Endothelial cell (in vitro differentiated cells): Measurements from ENCODE around the gene PTGIR. TPM values are rescaled to one million over a fixed set of nuclear protein-coding genes. Genes with fewer than 3 reads are reported as not detected.

Experiments
- DNase-seq: peaks from one replicate; pipeline ENCODE4 v3.0.0; 2021; ENCODE audit warnings: low spot score
- H3K27ac Mint-ChIP-seq: one replicate; pipeline ENCODE4 v1.8.0; 2021; ENCODE audit warnings: mixed read lengths, inconsistent platforms; ENCODE audit not compliant: unreplicated experiment
- H3K27me3 Mint-ChIP-seq: one replicate; pipeline ENCODE4 v1.8.0; 2021; ENCODE audit warnings: mild to moderate bottlenecking, moderate library complexity, mixed read lengths, inconsistent platforms; ENCODE audit not compliant: unreplicated experiment
- H3K36me3 Mint-ChIP-seq: one replicate; pipeline ENCODE4 v1.8.0; 2021; ENCODE audit warnings: mild to moderate bottlenecking, low read depth, mixed read lengths, inconsistent platforms; ENCODE audit not compliant: unreplicated experiment
- H3K4me1 Mint-ChIP-seq: one replicate; pipeline ENCODE4 v1.8.0; 2021; ENCODE audit warnings: mild to moderate bottlenecking, mixed read lengths, inconsistent platforms; ENCODE audit not compliant: unreplicated experiment
- H3K4me3 Mint-ChIP-seq: one replicate; pipeline ENCODE4 v1.8.0; 2021; ENCODE audit warnings: mild to moderate bottlenecking, mixed read lengths, inconsistent platforms; ENCODE audit not compliant: unreplicated experiment
- H3K9me3 Mint-ChIP-seq: one replicate; pipeline ENCODE4 v1.8.0; 2021; ENCODE audit warnings: mixed read lengths, inconsistent platforms; ENCODE audit not compliant: unreplicated experiment
- total RNA-seq: library from RNA; stranded (reverse); fragmentation: NEBNext Ultra II Directional; extraction: Animal tissue kit (Norgen Biotek cat#: 25700); gene quantifications from one replicate; pipeline ENCODE4 v1.2.1, GENCODE V29; 2021; ENCODE audit not compliant: unreplicated experiment
- TF ChIP-seq, protein P1 (sequence below): fragments of 200-600 bp; sonication (generic); IDR thresholded peaks from one replicate; pipeline ENCODE4 v1.5.0; 2021; ENCODE audit warnings: antibody characterized with exemption; ENCODE audit not compliant: unreplicated experiment

Gene PTGIR
- total RNA-seq, 1 donor from 2014 or later: not detected

DNA sequence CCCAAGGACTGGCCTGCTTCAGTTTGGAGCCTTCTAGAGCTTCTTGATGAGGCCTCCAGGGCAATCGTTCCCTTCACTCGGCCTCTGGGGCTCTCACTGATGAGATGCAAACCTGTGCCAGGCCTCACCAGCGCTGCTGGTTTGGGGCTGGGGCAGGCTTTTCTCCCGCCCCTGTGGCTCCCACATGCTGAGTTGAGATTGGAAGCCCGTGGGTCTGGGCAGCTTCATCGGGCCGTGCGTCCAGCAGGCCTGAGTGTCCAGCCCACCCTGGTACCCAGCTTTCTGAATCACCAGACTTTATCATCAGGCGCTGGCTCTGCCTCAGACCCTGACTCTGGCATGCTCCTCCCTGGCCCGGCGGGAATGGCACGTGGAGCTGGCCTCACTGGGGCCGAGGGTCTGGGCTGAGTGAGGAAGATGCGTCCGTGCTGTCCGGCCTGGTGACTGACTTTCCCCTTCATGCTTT is 19.5 kb downstream of the PTGIR start:
- no peak overlapping the region for H3K27ac Mint-ChIP-seq

DNA sequence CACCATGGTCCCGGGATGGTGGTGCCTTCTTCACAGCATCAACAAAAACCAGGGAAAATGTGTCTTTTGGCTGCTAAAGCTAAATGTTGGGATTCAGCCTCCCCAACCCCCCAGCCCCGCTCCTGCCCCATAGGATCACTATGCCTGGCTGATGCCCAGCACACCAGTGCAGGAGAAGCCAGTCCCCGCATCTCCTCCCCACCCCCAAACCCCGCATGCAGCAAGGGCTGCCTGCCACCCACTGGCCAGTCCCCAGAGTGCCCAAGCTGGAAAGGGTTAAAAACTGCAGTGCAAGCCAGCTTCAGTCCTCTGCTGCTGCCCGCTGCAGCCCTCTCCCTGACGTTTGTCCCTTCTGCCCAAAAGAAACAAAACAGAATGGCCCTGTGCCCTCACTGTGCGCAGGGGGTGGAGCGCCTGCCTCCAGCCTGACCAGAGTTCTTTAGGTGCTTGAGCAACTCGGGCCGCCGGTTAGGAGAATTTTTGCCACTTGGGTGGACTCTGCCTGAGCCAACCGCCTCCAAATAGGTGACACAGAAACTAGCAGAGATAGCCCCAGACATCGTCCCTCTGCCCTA is 20.0 kb downstream of the PTGIR start:
- H3K27ac Mint-ChIP-seq: no peak overlapping the region
- no peaks in the 10 kb centered on the region for H3K9me3 Mint-ChIP-seq
- peaks cover 16% of the 10 kb centered on the region for H3K27me3 Mint-ChIP-seq
- H3K36me3 Mint-ChIP-seq: peaks cover 32% of the 10 kb centered on the region
- no peak overlapping the region for H3K4me3 Mint-ChIP-seq
- TF ChIP-seq, protein P1, sequence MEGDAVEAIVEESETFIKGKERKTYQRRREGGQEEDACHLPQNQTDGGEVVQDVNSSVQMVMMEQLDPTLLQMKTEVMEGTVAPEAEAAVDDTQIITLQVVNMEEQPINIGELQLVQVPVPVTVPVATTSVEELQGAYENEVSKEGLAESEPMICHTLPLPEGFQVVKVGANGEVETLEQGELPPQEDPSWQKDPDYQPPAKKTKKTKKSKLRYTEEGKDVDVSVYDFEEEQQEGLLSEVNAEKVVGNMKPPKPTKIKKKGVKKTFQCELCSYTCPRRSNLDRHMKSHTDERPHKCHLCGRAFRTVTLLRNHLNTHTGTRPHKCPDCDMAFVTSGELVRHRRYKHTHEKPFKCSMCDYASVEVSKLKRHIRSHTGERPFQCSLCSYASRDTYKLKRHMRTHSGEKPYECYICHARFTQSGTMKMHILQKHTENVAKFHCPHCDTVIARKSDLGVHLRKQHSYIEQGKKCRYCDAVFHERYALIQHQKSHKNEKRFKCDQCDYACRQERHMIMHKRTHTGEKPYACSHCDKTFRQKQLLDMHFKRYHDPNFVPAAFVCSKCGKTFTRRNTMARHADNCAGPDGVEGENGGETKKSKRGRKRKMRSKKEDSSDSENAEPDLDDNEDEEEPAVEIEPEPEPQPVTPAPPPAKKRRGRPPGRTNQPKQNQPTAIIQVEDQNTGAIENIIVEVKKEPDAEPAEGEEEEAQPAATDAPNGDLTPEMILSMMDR: no peak
- no peak for DNase-seq
- H3K4me1 Mint-ChIP-seq: peaks cover 20% of the 10 kb centered on the region

More for the DNA sequence above, 19.5 kb downstream of the PTGIR start:
- no peaks in the 10 kb centered on the region for H3K9me3 Mint-ChIP-seq
- H3K4me3 Mint-ChIP-seq: no peak overlapping the region
- peaks cover 18% of the 10 kb centered on the region for H3K27me3 Mint-ChIP-seq
- TF ChIP-seq, protein P1: no peak
- DNase-seq: no peak
- H3K4me1 Mint-ChIP-seq: peaks cover 20% of the 10 kb centered on the region
- peaks cover 28% of the 10 kb centered on the region for H3K36me3 Mint-ChIP-seq

DNA sequence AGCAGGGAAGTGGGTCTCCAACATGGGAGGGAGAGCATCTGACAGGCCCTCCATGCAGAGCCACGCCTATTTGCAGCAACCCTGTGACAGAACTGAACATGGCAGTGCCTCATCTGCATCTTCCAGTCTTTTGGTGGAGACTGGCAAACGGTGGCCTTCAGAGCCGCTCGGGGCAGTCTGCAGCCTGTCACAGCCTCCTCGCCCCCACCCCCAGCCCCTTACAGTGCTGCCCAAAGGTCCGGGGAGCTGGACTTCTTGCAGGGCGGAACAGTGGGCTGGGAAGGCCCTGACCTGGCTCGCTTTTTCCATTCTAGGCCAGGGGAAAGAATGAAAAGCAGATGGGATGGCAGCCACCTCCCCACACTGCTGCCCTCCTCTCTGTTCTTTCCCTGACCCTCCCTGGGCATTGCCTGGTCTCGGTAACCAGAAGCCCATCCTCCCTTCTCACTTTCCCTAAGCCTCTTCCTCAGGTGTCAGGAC is 21.1 kb downstream of the PTGIR start:
- Mint-ChIP-seq H3K4me1 (peaks cover 20% of the 10 kb centered on the region), H3K4me3 (peak overlapping the region; percentile 59), H3K27me3 (peaks cover 13% of the 10 kb centered on the region), H3K27ac (no peak overlapping the region), H3K36me3 (peaks cover 24% of the 10 kb centered on the region), H3K9me3 (no peaks in the 10 kb centered on the region)
- TF ChIP-seq, protein P1: no peak
- no peak for DNase-seq

DNA sequence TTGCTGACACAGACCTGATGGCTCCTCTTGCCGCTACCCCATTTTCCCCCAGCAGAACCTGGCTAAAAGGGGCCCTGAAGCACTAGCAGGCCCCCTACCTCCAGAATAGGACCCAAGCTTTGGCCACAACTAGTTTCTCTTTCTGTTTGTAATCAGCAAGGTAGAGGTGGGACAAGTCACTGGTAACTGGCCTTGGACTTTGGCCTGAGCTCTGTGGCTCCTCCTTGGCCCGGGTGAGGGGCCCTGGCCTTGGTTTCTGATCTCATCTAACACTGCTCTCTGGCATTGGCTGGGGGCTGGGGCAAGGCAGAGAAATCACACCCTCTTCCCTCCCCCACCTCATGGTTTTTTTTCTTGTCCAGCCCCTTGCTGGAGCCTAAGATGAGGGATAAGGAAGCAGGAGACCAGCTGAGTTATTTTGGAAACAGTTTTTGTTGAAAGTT is 21.7 kb downstream of the PTGIR start:
- TF ChIP-seq, protein P1: no peak
- no peak for DNase-seq
- H3K36me3 Mint-ChIP-seq: peaks cover 21% of the 10 kb centered on the region
- H3K27ac Mint-ChIP-seq: no peak overlapping the region
- H3K4me3 Mint-ChIP-seq: peak overlapping the region; percentile 59
- H3K4me1 Mint-ChIP-seq: peaks cover 20% of the 10 kb centered on the region
- H3K27me3 Mint-ChIP-seq: peaks cover 12% of the 10 kb centered on the region
- H3K9me3 Mint-ChIP-seq: no peaks in the 10 kb centered on the region
